GM23248 (cell line): ENCODE measurements around the gene SAG. TPM values are rescaled to one million over a fixed set of nuclear protein-coding genes. Genes with fewer than 3 reads are reported as not detected.

Source experiments
- DNase-seq: peaks from one replicate; pipeline ENCODE4 v3.0.0-alpha.2; 2015
- H2AFZ ChIP-seq: fragments of 200-600 bp; sonication (generic); 2 replicates; pipeline ENCODE4 v1.6.1; 2016; ENCODE audit warnings: antibody characterized with exemption
- H3F3A ChIP-seq: fragments of 200-600 bp; sonication (generic); 2 replicates; pipeline ENCODE4 v1.6.1; 2016; ENCODE audit warnings: mild to moderate bottlenecking, antibody characterized with exemption, mixed run types; ENCODE audit not compliant: insufficient read depth
- H3K27ac ChIP-seq: fragments of 200-600 bp; sonication (generic); 2 replicates; pipeline ENCODE4 v1.5.1; 2016; ENCODE audit warnings: mild to moderate bottlenecking
- H3K27me3 ChIP-seq: fragments of 200-600 bp; sonication (generic); replicated peaks from 2 replicates; pipeline ENCODE4 v1.6.1; 2016; ENCODE audit warnings: mild to moderate bottlenecking; ENCODE audit not compliant: insufficient read depth
- H3K36me3 ChIP-seq: fragments of 200-600 bp; sonication (generic); 2 replicates; pipeline ENCODE4 v1.6.1; 2016; ENCODE audit warnings: low read depth, mild to moderate bottlenecking
- H3K4me1 ChIP-seq: fragments of 200-600 bp; sonication (generic); 2 replicates; pipeline ENCODE4 v1.6.1; 2016; ENCODE audit warnings: mild to moderate bottlenecking; ENCODE audit not compliant: insufficient read depth
- H3K4me2 ChIP-seq: fragments of 200-600 bp; sonication (generic); one replicate; pipeline ENCODE4 v1.6.1; 2016; ENCODE audit warnings: mild to moderate bottlenecking; ENCODE audit not compliant: unreplicated experiment
- H3K4me3 ChIP-seq: fragments of 200-600 bp; sonication (generic); 2 replicates; pipeline ENCODE4 v1.5.1; 2016; ENCODE audit warnings: mild to moderate bottlenecking
- H3K79me2 ChIP-seq: fragments of 200-600 bp; sonication (generic); 2 replicates; pipeline ENCODE4 v1.6.1; 2016; ENCODE audit warnings: mild to moderate bottlenecking; ENCODE audit not compliant: insufficient read depth
- H3K9ac ChIP-seq: fragments of 200-600 bp; sonication (generic); 2 replicates; pipeline ENCODE4 v1.6.1; 2016; ENCODE audit warnings: mild to moderate bottlenecking
- H3K9me2 ChIP-seq: fragments of 200-600 bp; sonication (generic); 2 replicates; pipeline ENCODE4 v1.6.1; 2016; ENCODE audit warnings: mixed run types, mild to moderate bottlenecking, moderate library complexity; ENCODE audit not compliant: insufficient read depth
- H3K9me3 ChIP-seq: fragments of 200-600 bp; sonication (generic); one replicate; pipeline ENCODE4 v1.6.1; 2017; ENCODE audit warnings: low read depth
- H4K20me1 ChIP-seq: fragments of 200-600 bp; sonication (generic); 2 replicates; pipeline ENCODE4 v1.6.0; 2016; ENCODE audit not compliant: insufficient read depth
- EZH2 ChIP-seq: fragments of 200-600 bp; sonication (generic); IDR thresholded peaks from 2 replicates; pipeline ENCODE4 v1.6.1; 2018; ENCODE audit warnings: antibody characterized with exemption, mild to moderate bottlenecking; ENCODE audit not compliant: insufficient read depth, poor library complexity, severe bottlenecking
- EZH2phosphoT487 ChIP-seq: fragments of 200-600 bp; sonication (generic); IDR thresholded peaks from 2 replicates; pipeline ENCODE4 v1.6.1; 2018; ENCODE audit warnings: antibody characterized with exemption, moderate library complexity, mild to moderate bottlenecking, low read depth; ENCODE audit not compliant: insufficient read depth
- WGBS, 2 experiments: methylation state at CpG; one replicate each; pipeline ENCODE4 v1.1.6; 2015 to 2017; ENCODE audit warnings: low lambda C conversion rate in 2 of 2, low coverage in 1 of 2; ENCODE audit errors: missing lambda C conversion rate in 2 of 2; 5-methylcytosine and 5-hydroxymethylcytosine counted together
- in situ Hi-C: fragments of 300-500 bp; cut with MboI; formaldehyde crosslinking; loops from 2 replicates; pipeline ENCODE4 v1.15.0; 2020
- polyA plus RNA-seq: library from polyadenylated mRNA; unstranded; fragments of >200 nt; fragmentation: Nextera tagmentation; extraction: Ambion mirVana; gene quantifications from 2 replicates; pipeline ENCODE4 v1.2.1, GENCODE V29; 2016
- total RNA-seq: library from RNA; depleted of rRNA; stranded (reverse); fragments of >200 nt; shearing (Covaris generic); gene quantifications from 2 replicates; pipeline ENCODE4 v1.2.3, GENCODE V29; 2014; rRNA removed

Gene SAG
- total RNA-seq (not detected in 2 replicates), polyA plus RNA-seq (not detected in 2 replicates)

DNA sequence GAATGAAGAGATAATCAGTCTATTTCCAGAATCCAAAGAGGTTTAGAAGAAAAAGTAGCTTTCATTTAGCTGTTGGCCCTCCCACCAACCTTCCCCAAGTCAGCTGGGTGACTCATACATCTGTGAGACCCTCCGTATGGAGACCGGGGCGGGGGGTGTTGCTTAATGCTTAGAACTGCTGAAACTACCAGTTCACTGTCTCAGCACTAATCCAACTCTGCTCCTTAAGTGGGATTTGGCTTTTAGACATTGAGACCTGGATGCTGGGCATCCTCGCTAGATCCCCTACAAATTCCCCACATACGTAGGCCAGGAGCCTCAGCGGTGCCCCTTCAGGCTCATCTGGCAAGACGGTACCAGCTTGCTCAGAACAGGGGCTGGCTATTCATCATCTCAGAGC lies at the start of gene SAG:
TSS of gene SAG (plus strand) at position 252 of the 400 bp plus-strand sequence. CDS start 1,374 bp downstream, outside the sequence.
- H3K36me3 ChIP-seq: no peaks in the 10 kb centered on the region
- peaks cover 4% of the 10 kb centered on the region; the same call in 1 of the 2 replicates for H3K27me3 ChIP-seq
- no peaks in the 10 kb centered on the region for H3F3A ChIP-seq
- no peak within 1 kb of the TSS for H3K27ac ChIP-seq
- TF ChIP-seq EZH2phosphoT487 (no peak), EZH2 (no peak)
- H3K79me2 ChIP-seq: no peaks in the 10 kb centered on the region
- H2AFZ ChIP-seq: no peak within 1 kb of the TSS
- no peaks in the 10 kb centered on the region for H4K20me1 ChIP-seq
- no peaks in the 10 kb centered on the region for H3K4me1 ChIP-seq
- no peaks in the 10 kb centered on the region for H3K9me2 ChIP-seq
- in situ Hi-C loops: no loop called here
- no peak within 1 kb of the TSS for H3K4me2 ChIP-seq
- no peak within 1 kb of the TSS for H3K4me3 ChIP-seq
- WGBS, 2 experiments: 74 to 76% methylated on average over 7 of the region's 7 CpGs
- no peaks in the 10 kb centered on the region for H3K9me3 ChIP-seq
- DNase-seq: no peak
- H3K9ac ChIP-seq: no peak within 1 kb of the TSS

DNA sequence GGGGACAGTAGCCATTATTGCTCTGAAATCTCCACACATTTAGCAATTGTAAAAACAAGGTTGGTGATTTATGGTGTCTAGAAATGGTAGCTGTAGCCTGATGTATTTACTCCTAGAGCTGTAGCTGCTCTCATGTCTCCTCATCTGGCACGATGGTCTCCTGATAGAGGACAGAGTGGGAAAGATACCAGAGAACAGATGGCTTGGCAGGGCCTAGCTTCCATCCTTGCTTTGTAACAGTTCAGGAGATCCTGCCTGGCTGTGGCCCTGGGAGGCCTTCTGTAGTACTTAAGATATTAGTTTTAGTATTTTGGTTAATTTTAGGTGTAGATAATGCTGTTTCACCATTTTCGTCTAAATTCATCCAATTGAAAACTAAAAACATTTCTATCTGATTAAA lies 49.4 kb upstream of the SAG start:
- no peaks in the 10 kb centered on the region for H4K20me1 ChIP-seq
- TF ChIP-seq EZH2phosphoT487 (no peak), EZH2 (no peak)
- no peaks in the 10 kb centered on the region for H3K9me2 ChIP-seq
- no peak overlapping the region for H3K4me2 ChIP-seq
- H3K4me1 ChIP-seq: peaks cover 8% of the 10 kb centered on the region
- no peak for DNase-seq
- 58 to 60% methylated on average over 2 of the region's 2 CpGs for WGBS, 2 experiments
- H3K9ac ChIP-seq: no peak overlapping the region
- H3K79me2 ChIP-seq: peaks cover 84% of the 10 kb centered on the region
- no peak overlapping the region for H3K27ac ChIP-seq
- no peaks in the 10 kb centered on the region for H3K27me3 ChIP-seq
- H2AFZ ChIP-seq: no peak overlapping the region
- peaks cover 34% of the 10 kb centered on the region for H3K36me3 ChIP-seq
- in situ Hi-C loops: no loop called here
- no peak overlapping the region for H3K4me3 ChIP-seq
- no peaks in the 10 kb centered on the region for H3K9me3 ChIP-seq
- no peaks in the 10 kb centered on the region for H3F3A ChIP-seq

DNA sequence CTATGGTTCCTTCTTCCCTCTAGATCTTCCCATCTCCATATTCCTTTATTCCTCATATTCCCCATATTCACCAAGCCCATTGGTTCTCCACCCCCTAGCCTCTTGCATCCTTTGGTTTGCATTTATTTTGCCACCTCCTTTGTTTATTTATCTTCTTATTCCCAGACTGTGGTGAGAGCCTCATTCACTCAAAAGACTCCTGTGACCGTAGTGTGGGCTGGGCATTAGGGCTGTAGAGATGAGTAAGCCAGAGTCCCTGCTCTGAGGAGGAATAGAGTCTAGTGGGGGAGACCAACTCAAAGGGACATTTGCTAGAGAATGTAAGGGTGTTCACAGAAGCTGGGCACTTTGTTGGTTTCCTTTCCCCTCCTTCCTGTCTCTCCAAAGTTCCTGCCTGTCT lies 47.9 kb upstream of the SAG start:
- H3K27me3 ChIP-seq: no peaks in the 10 kb centered on the region
- WGBS, 2 experiments: 86 to 100% methylated on average over 1 of the region's 1 CpG
- no peaks in the 10 kb centered on the region for H3K9me2 ChIP-seq
- H3K9me3 ChIP-seq: no peaks in the 10 kb centered on the region
- H3K9ac ChIP-seq: no peak overlapping the region
- H3F3A ChIP-seq: no peaks in the 10 kb centered on the region
- H3K4me3 ChIP-seq: no peak overlapping the region
- H4K20me1 ChIP-seq: no peaks in the 10 kb centered on the region
- peaks cover 68% of the 10 kb centered on the region for H3K79me2 ChIP-seq
- no peaks in the 10 kb centered on the region for H3K4me1 ChIP-seq
- H3K36me3 ChIP-seq: peaks cover 49% of the 10 kb centered on the region
- in situ Hi-C loops: no loop called here
- DNase-seq: no peak
- no peak overlapping the region for H3K4me2 ChIP-seq
- no peak for TF ChIP-seq EZH2
- no peak for TF ChIP-seq EZH2phosphoT487
- H2AFZ ChIP-seq: no peak overlapping the region
- no peak overlapping the region for H3K27ac ChIP-seq

DNA sequence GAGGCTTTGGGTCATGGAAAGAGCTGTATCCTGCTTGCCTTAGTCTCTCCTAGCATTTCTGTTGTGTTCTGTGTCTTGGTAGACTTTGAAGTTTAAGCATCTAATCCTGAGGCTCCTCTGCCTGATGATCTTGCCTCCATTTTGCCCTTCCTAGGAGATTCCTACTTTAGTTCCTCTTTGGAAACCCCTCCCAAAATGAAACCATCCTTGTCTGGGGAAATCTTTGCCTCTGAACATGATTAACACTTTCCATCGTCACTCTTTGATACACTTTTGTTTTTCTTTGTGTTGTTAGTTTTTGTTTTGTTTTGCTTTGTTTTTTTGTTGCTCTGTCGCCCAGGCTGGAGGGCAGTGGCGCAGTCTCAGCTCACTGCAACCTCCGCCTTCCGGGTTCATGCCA lies 47.0 kb upstream of the SAG start:
- TF ChIP-seq EZH2 (no peak), EZH2phosphoT487 (no peak)
- in situ Hi-C loops: no loop called here

More for the DNA sequence above, 47.0 kb upstream of the SAG start:
- H3K4me3 ChIP-seq: no peak overlapping the region
- H3K36me3 ChIP-seq: peaks cover 59% of the 10 kb centered on the region
- no peaks in the 10 kb centered on the region for H3K9me2 ChIP-seq
- no peak overlapping the region for H3K9ac ChIP-seq
- no peaks in the 10 kb centered on the region for H3K4me1 ChIP-seq
- H4K20me1 ChIP-seq: no peaks in the 10 kb centered on the region
- no peak for DNase-seq
- no peaks in the 10 kb centered on the region for H3K9me3 ChIP-seq
- H3K79me2 ChIP-seq: peaks cover 59% of the 10 kb centered on the region
- H2AFZ ChIP-seq: no peak overlapping the region
- no peaks in the 10 kb centered on the region for H3K27me3 ChIP-seq
- H3K4me2 ChIP-seq: no peak overlapping the region
- 98 to 99% methylated on average over 5 of the region's 5 CpGs for WGBS, 2 experiments
- no peaks in the 10 kb centered on the region for H3F3A ChIP-seq
- no peak overlapping the region for H3K27ac ChIP-seq
